ENCODE data around the gene NCF4.

Gene NCF4

GRCh38 chr22:36856792-36857135, 4.0 kb upstream of the NCF4 start:
- no peaks in the 10 kb centered on the region for H3K9me3 ChIP-seq (replicated peaks; ENCODE audit: insufficient read depth, low read length)
- H3K9me2 ChIP-seq (replicated peaks; ENCODE audit: insufficient read depth, low read length): no peaks in the 10 kb centered on the region
- H3K4me2 ChIP-seq (ENCODE audit: low read depth, low read length): peak overlapping the region; percentile 53
- no peaks in the 10 kb centered on the region for H3K36me3 ChIP-seq (replicated peaks; ENCODE audit: insufficient read depth, low read length)
- no peak overlapping the region for H3K9ac ChIP-seq (ENCODE audit: low read length)
- H3K79me2 ChIP-seq (ENCODE audit: low read length): peaks cover 4% of the 10 kb centered on the region; the same call in 1 of the 2 replicates
- H3K27me3 ChIP-seq (replicated peaks; ENCODE audit: insufficient read depth, low read length): no peaks in the 10 kb centered on the region
- no peak overlapping the region for H3K27ac ChIP-seq (ENCODE audit: low read length)
- TF ChIP-seq EZH2 (optimal IDR thresholded peaks at IDR 0.05; ENCODE audit: low read depth, low read length) (no peak), EZH2phosphoT487 (IDR thresholded peaks at IDR 0.05; ENCODE audit: low read length) (no peak), CTCF (IDR thresholded peaks at IDR 0.05; ENCODE audit: low read length) (no peak)
- H3F3A ChIP-seq (ENCODE audit: insufficient read depth, low read length): peaks cover 37% of the 10 kb centered on the region
- DNase-seq: no peak
- H2AFZ ChIP-seq (ENCODE audit: low read length): 0 out of 2 replicates have a peak overlapping the region, but pooled peaks have one; percentile 12
- peaks cover 57% of the 10 kb centered on the region for H3K4me1 ChIP-seq (ENCODE audit: low read length)
- peak overlapping the region; percentile 28; the same call in 1 of the 2 replicates for H3K4me3 ChIP-seq (ENCODE audit: low read length)
- H4K20me1 ChIP-seq (ENCODE audit: insufficient read depth, low read length): no peaks in the 10 kb centered on the region

- no peak for DNase-seq
- Histone ChIP-seq H3K36me3 (replicated peaks; ENCODE audit: insufficient read depth, low read length) (no peaks in the 10 kb centered on the region), H3K79me2 (ENCODE audit: low read length) (peaks cover 10% of the 10 kb centered on the region; the same call in 1 of the 2 replicates), H3K9ac (ENCODE audit: low read length) (no peak overlapping the region), H3K4me3 (ENCODE audit: low read length) (no peak overlapping the region), H2AFZ (ENCODE audit: low read length) (peak overlapping the region; percentile 68), H3K4me1 (ENCODE audit: low read length) (peaks cover 57% of the 10 kb centered on the region), H3K4me2 (ENCODE audit: low read depth, low read length) (peak overlapping the region; percentile 37; the same call in 1 of the 2 replicates), H3F3A (ENCODE audit: insufficient read depth, low read length) (peaks cover 37% of the 10 kb centered on the region), H4K20me1 (ENCODE audit: insufficient read depth, low read length) (no peaks in the 10 kb centered on the region), H3K9me2 (replicated peaks; ENCODE audit: insufficient read depth, low read length) (no peaks in the 10 kb centered on the region), H3K27me3 (replicated peaks; ENCODE audit: insufficient read depth, low read length) (no peaks in the 10 kb centered on the region), H3K9me3 (replicated peaks; ENCODE audit: insufficient read depth, low read length) (no peaks in the 10 kb centered on the region), H3K27ac (ENCODE audit: low read length) (peak overlapping the region; percentile 82; the same call in 1 of the 2 replicates)
- TF ChIP-seq CTCF (IDR thresholded peaks at IDR 0.05; ENCODE audit: low read length) (no peak), EZH2 (optimal IDR thresholded peaks at IDR 0.05; ENCODE audit: low read depth, low read length) (no peak), EZH2phosphoT487 (IDR thresholded peaks at IDR 0.05; ENCODE audit: low read length) (no peak)
These were observed 2.6 kb upstream of the NCF4 start for GRCh38 chr22:36858156-36858555.

GRCh38 chr22:36858966-36859365, 1.8 kb upstream of the NCF4 start:
- no peaks in the 10 kb centered on the region for H4K20me1 ChIP-seq (ENCODE audit: insufficient read depth, low read length)
- TF ChIP-seq CTCF (IDR thresholded peaks at IDR 0.05; ENCODE audit: low read length) (no peak), EZH2 (optimal IDR thresholded peaks at IDR 0.05; ENCODE audit: low read depth, low read length) (no peak), EZH2phosphoT487 (IDR thresholded peaks at IDR 0.05; ENCODE audit: low read length) (no peak)
- no peaks in the 10 kb centered on the region for H3K36me3 ChIP-seq (replicated peaks; ENCODE audit: insufficient read depth, low read length)
- peak; percentile 42 for DNase-seq
- peaks cover 37% of the 10 kb centered on the region for H3F3A ChIP-seq (ENCODE audit: insufficient read depth, low read length)
- no peak overlapping the region for H3K4me3 ChIP-seq (ENCODE audit: low read length)
- peaks cover 54% of the 10 kb centered on the region for H3K4me1 ChIP-seq (ENCODE audit: low read length)
- no peaks in the 10 kb centered on the region for H3K27me3 ChIP-seq (replicated peaks; ENCODE audit: insufficient read depth, low read length)
- peak overlapping the region; percentile 37 for H3K4me2 ChIP-seq (ENCODE audit: low read depth, low read length)
- H3K9me2 ChIP-seq (replicated peaks; ENCODE audit: insufficient read depth, low read length): no peaks in the 10 kb centered on the region
- H3K27ac ChIP-seq (ENCODE audit: low read length): peak overlapping the region; percentile 82
- H3K79me2 ChIP-seq (ENCODE audit: low read length): peaks cover 10% of the 10 kb centered on the region; the same call in 1 of the 2 replicates
- no peak overlapping the region for H3K9ac ChIP-seq (ENCODE audit: low read length)
- H3K9me3 ChIP-seq (replicated peaks; ENCODE audit: insufficient read depth, low read length): no peaks in the 10 kb centered on the region
- peak overlapping the region; percentile 68 for H2AFZ ChIP-seq (ENCODE audit: low read length)

Measured in MM.1S (cell line).